Stimulated activated CD4-positive, alpha-beta T cell treated with anti-CD3 and anti-CD28 coated beads, Interleukin-1b, Interleukin-23, amount 100 ng/mL, for 1 hour (primary cell): ENCODE data around the gene RWDD2A.
A peak's percentile ranks its signal among the peaks of the same experiment; 100 is the strongest.

ENCODE experiments used
- DNase-seq, 2 donors: peaks; one replicate each; pipeline ENCODE4 v3.0.0-alpha.2; 2020; ENCODE audit warnings: low read depth in 2 of 2

Gene RWDD2A

GRCh38 chr6:83198486-83199172, 5.5 kb downstream of the RWDD2A start:
- DNase-seq, result no peak

GRCh38 chr6:83199173-83199862, 6.2 kb downstream of the RWDD2A start:
- DNase-seq, result no peak

DNA sequence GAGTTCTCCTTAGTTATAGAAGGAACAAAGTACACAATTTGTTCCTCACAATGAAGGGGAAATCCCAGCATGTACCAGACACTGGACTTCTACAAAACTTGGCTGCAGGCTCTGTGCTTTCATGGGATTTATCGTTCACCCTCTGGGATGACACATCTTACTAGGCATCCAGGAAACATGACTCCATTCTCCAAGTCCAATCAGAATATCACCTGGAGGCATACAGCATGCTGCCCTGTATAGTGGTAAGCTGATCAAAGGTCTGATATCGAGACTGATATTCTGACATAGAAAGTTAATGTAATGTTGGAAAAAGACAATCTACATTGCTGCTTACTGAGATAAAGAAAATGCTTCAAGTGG, 6.7 kb downstream of the RWDD2A start:
- no peak for DNase-seq

DNA sequence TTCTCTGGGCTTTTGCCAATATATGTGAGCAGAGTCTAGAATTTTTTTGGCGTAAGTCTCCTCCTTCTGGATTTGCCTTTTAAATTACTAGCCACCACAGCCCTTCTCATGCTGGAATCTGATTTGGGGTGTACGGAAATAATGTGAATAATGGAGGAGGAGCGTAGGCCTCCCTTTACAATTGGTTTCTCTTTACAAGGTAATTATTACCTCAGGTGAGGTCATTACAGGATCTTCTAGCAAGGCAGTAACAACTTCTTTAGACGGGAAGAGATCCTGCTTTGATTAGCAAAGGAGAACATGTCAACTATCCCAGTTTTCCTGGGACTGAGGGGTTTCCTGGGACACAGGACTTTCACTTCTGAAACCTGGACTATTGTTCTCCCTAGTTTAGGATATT, 8.9 kb downstream of the RWDD2A start:
- DNase-seq, result no peak

DNA sequence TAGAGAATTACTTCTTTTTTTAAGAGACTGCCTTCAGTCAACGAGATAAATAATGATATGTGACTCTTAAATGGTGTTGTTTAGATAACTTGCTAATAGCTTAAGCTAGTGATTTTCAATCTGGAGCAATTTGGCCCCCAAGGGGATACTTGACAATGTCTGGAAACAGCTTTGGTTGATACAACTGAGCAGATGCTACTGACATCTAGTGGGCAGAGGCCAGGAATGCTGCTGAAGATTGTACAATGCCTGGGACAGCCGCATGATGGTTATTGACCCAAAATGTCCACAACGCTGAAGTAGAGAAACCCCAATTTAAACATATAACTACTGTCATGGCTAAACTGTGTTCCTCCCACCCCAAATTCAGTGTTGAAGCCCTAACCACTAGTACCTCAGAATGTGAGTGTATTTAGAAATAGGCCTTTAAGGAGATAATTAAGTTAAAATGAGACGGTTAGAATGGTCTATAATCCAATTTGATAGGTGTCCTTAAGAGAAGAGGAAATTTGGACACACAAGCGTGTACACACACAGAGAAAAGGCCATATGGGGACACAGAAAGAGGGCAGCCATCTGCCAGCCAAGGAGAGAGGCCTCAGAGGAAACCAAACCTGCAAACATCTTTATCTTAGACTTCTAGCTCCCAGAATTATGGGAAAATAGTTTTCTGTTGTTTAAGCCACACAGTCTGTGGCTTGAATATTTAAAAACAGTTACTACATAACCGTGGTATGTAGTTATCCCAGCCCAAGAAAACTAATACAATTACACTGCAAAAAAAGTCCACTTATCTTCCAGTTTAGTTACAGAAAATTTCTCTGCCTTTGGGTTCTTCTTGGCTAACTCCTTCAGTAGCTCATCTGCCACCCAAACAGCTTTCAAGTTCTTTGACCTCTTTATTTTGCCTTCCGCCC, 22.2 kb downstream of the RWDD2A start:
- peak; percentile 5 to 14 for DNase-seq

GRCh38 chr6:83216806-83217205, 23.6 kb downstream of the RWDD2A start:
- DNase-seq, result no peak

GRCh38 chr6:83218646-83219045, 25.5 kb downstream of the RWDD2A start:
- DNase-seq, result no peak

DNA sequence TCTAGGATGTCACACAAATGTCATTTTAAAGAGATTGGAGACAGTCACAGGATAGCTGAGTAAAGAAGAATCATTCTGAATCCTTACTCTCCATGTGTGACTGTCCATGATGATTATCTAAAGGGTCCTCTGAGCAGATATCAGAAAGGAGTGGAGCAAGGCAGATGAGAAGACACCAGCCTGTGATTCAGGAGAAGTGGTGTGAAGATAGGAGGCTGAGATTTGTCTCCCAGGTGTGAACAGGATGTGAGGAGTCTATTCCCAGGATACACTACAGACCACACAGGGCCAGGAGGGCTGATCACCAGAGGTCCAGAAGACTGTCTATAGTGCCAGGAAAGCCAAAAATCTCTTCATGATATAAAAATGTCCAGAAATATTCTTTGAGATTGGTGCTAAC, 27.0 kb downstream of the RWDD2A start:
- no peak for DNase-seq

DNA sequence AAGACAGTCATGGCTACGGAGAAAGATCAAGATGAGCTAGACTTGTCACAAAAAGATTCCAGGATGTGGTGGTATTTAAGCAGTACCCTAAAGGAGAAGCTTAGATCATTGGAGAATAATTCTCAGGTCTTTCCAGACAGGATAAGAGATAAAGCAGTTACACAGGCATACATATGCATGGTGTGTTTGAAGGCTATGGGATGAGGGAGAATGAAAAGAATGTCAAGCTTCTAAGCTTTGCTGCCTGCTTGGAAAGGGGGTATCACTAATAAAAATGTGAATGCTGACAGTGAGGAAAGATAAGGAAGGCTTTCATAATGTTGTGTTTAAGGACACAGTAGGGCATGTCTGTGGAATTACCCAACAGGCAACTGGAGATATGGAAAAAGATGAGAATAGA, 28.1 kb downstream of the RWDD2A start:
- DNase-seq, result no peak

DNA sequence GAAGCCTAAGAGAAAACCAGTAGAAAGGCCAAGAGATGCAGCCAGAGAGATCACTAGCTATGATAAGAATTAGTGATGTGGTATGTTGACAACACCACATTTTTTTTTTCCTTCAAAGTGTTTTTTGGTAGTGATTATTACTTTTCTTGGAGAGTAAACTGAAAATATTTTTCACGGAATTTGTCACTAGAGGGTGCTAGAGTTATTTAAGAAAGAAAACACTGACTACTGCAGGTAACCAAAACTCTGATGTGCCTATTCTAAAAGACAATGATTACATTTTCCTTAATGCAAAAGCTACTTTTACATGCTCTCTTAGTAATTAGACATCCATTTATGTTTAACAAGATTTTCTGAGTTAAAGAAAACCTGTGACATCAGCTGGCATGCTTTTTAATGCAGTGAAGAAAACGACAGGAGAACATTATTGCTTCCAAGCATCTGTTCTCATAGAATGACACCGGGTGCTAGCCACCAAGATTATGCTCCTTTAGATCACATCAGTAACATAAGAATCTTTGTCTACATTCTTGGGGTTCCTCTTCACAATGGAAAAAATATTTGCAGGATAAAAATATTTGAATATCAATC, 28.8 kb downstream of the RWDD2A start:
- DNase-seq, result no peak

- DNase-seq, result no peak
These were observed 33.4 kb downstream of the RWDD2A start for GRCh38 chr6:83226517-83226916.

GRCh38 chr6:83231146-83231545, 38.0 kb downstream of the RWDD2A start:
- DNase-seq, result no peak

DNA sequence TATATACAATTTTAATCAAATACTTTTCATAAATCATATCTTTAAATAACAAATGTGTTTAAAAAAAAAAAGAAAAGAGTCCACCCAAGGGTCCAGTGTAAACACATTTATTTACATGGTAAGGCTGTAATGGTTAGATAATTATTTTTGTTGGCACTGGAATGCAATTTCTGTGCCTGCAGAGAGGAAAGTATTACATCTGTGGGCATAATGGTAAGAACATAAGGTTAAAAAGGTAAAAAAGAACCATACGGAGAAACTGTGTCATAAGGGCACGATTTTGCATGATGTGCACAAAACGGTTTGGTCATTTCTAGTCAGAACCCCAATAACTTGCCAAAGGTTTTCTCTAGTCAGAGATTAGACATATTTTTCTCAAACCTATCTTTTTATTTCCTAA, 54.3 kb downstream of the RWDD2A start:
- no peak for DNase-seq
